DOHH2 (cell line): ENCODE measurements around the gene TPRA1.

Experiments
- H3F3A ChIP-seq: fragments of 200-600 bp; sonication (generic), shearing (Covaris generic); 2 replicates; pipeline ENCODE4 v1.6.0; 2016; ENCODE audit warnings: antibody characterized with exemption, mild to moderate bottlenecking; ENCODE audit not compliant: control insufficient read depth, insufficient read depth
- H3K27ac ChIP-seq: fragments of 200-600 bp; sonication (generic); 2 replicates; pipeline ENCODE4 v1.5.1; 2014; ENCODE audit warnings: low read depth, mild to moderate bottlenecking, low read length, moderate library complexity
- H3K27me3 ChIP-seq: fragments of 200-600 bp; sonication (generic); 2 replicates; pipeline ENCODE4 v1.6.1; 2014; ENCODE audit warnings: mild to moderate bottlenecking, low read length, mixed read lengths; ENCODE audit not compliant: control insufficient read depth
- H3K36me3 ChIP-seq: fragments of 200-600 bp; sonication (generic); 2 replicates; pipeline ENCODE4 v1.6.1; 2014; ENCODE audit warnings: mild to moderate bottlenecking, low read length, moderate library complexity, mixed read lengths; ENCODE audit not compliant: control insufficient read depth
- H3K4me1 ChIP-seq: fragments of 200-600 bp; sonication (generic); 2 replicates; pipeline ENCODE4 v1.6.1; 2014; ENCODE audit warnings: mild to moderate bottlenecking, low read length, mixed read lengths; ENCODE audit not compliant: control insufficient read depth
- H3K4me2 ChIP-seq: fragments of 200-600 bp; sonication (generic); 2 replicates; pipeline ENCODE4 v1.6.0; 2014; ENCODE audit warnings: mild to moderate bottlenecking, low read length, moderate library complexity
- H3K4me3 ChIP-seq: fragments of 200-600 bp; sonication (generic); 2 replicates; pipeline ENCODE4 v1.5.1; 2014; ENCODE audit warnings: mild to moderate bottlenecking, low read length, mixed read lengths
- H3K79me2 ChIP-seq: fragments of 200-600 bp; sonication (generic); 2 replicates; pipeline ENCODE4 v1.6.1; 2014; ENCODE audit warnings: mild to moderate bottlenecking, low read length, mixed read lengths; ENCODE audit not compliant: control insufficient read depth
- H3K9me2 ChIP-seq: fragments of 200-600 bp; sonication (generic); replicated peaks from 2 replicates; pipeline ENCODE4 v1.6.1; 2014; ENCODE audit warnings: mild to moderate bottlenecking, low read length, mixed read lengths; ENCODE audit not compliant: control insufficient read depth
- H3K9me3 ChIP-seq: fragments of 200-600 bp; sonication (generic); 2 replicates; pipeline ENCODE4 v1.6.1; 2014; ENCODE audit warnings: antibody characterized with exemption, low read length, mixed read lengths; ENCODE audit not compliant: control insufficient read depth, insufficient read depth
- H4K20me1 ChIP-seq: fragments of 200-600 bp; sonication (generic); 2 replicates; pipeline ENCODE4 v1.6.0; 2014; ENCODE audit warnings: low read depth, mild to moderate bottlenecking, antibody characterized with exemption, low read length, moderate library complexity; ENCODE audit not compliant: control insufficient read depth, insufficient read depth
- EZH2phosphoT487 ChIP-seq: fragments of 200-600 bp; sonication (generic); IDR thresholded peaks from 2 replicates; pipeline ENCODE4 v1.6.1; 2017; ENCODE audit warnings: borderline replicate concordance, mild to moderate bottlenecking, antibody characterized with exemption, low read length, moderate library complexity, mixed read lengths
- TF ChIP-seq, protein P1 (sequence below): fragments of 200-600 bp; sonication (generic); IDR thresholded peaks from one replicate; pipeline ENCODE4 v1.5.1; 2014; ENCODE audit warnings: antibody characterized with exemption, mild to moderate bottlenecking, low read depth, low read length; ENCODE audit not compliant: poor library complexity, severe bottlenecking

Gene TPRA1

DNA sequence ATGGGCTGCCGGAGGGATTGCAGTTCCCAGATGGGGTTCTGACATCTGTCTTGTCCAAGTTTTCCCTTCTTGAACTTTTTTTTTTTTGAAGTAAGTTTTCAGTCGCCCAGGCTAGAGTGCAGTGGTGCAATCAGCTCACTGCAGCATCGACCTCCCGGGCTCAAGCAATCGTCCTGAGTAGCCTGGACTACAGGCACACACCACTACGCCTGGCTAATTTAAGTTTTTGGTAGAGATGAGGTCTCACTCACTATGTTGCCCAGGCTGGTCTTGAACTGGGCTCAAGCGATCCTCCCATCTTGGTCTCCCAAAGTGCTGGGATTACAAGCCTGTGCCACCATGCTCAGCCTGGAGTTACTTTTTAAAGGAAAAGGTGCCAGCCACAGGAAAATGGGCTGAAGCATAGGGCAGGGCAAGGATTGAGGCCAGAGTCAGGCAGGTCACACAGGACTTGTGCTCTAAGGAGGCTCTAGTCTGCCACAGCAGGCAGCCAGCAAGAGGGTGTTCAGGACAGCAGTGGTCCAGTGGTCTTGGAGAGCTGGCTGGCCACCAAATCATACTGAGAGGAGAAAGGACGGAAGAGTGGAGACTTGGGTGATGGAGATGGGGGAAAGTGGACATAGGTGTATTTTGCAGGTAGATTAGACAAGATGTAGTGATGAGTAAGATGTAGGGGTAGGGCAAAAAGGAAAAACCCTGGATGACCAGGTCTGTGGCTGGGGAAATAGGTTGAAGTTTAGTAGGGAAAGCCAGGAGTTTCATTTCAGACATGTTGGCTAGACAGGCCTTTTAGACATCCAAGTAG is 32.4 kb upstream of the TPRA1 start:
- H3K4me2 ChIP-seq, result no peak overlapping the region
- peaks cover 9% of the 10 kb centered on the region for H3F3A ChIP-seq
- no peak overlapping the region for H3K27ac ChIP-seq
- no peaks in the 10 kb centered on the region for H3K79me2 ChIP-seq
- no peak overlapping the region for H3K4me3 ChIP-seq
- H3K36me3 ChIP-seq, result peaks cover 51% of the 10 kb centered on the region
- H3K27me3 ChIP-seq, result no peaks in the 10 kb centered on the region
- no peaks in the 10 kb centered on the region for H4K20me1 ChIP-seq
- TF ChIP-seq, protein P1, sequence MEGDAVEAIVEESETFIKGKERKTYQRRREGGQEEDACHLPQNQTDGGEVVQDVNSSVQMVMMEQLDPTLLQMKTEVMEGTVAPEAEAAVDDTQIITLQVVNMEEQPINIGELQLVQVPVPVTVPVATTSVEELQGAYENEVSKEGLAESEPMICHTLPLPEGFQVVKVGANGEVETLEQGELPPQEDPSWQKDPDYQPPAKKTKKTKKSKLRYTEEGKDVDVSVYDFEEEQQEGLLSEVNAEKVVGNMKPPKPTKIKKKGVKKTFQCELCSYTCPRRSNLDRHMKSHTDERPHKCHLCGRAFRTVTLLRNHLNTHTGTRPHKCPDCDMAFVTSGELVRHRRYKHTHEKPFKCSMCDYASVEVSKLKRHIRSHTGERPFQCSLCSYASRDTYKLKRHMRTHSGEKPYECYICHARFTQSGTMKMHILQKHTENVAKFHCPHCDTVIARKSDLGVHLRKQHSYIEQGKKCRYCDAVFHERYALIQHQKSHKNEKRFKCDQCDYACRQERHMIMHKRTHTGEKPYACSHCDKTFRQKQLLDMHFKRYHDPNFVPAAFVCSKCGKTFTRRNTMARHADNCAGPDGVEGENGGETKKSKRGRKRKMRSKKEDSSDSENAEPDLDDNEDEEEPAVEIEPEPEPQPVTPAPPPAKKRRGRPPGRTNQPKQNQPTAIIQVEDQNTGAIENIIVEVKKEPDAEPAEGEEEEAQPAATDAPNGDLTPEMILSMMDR, result no peak
- no peak for TF ChIP-seq EZH2phosphoT487
- peaks cover 20% of the 10 kb centered on the region for H3K4me1 ChIP-seq
- H3K9me2 ChIP-seq, result no peaks in the 10 kb centered on the region
- H3K9me3 ChIP-seq, result no peaks in the 10 kb centered on the region

DNA sequence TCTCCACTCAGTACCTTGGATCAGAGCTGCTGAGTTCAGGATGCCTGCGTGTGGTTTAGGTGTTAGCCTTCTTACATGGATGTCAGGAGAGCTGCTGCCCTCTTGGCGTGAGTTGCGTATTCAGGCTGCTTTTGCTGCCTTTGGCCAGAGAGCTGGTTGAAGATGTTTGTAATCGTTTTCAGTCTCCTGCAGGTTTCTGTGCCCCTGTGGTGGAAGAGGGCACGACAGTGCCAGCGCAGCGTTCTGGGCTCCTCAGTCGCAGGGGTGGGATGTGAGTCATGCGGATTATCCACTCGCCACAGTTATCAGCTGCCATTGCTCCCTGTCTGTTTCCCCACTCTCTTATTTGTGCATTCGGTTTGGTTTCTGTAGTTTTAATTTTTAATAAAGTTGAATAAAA is 31.5 kb upstream of the TPRA1 start:
- Histone ChIP-seq H3K4me3 (no peak overlapping the region), H3K27me3 (no peaks in the 10 kb centered on the region), H3K9me2 (no peaks in the 10 kb centered on the region), H4K20me1 (no peaks in the 10 kb centered on the region), H3K9me3 (no peaks in the 10 kb centered on the region), H3K27ac (no peak overlapping the region), H3K4me1 (peaks cover 19% of the 10 kb centered on the region), H3K4me2 (no peak overlapping the region), H3F3A (peaks cover 5% of the 10 kb centered on the region), H3K36me3 (peaks cover 61% of the 10 kb centered on the region), H3K79me2 (no peaks in the 10 kb centered on the region)
- TF ChIP-seq, protein P1, result no peak
- no peak for TF ChIP-seq EZH2phosphoT487

DNA sequence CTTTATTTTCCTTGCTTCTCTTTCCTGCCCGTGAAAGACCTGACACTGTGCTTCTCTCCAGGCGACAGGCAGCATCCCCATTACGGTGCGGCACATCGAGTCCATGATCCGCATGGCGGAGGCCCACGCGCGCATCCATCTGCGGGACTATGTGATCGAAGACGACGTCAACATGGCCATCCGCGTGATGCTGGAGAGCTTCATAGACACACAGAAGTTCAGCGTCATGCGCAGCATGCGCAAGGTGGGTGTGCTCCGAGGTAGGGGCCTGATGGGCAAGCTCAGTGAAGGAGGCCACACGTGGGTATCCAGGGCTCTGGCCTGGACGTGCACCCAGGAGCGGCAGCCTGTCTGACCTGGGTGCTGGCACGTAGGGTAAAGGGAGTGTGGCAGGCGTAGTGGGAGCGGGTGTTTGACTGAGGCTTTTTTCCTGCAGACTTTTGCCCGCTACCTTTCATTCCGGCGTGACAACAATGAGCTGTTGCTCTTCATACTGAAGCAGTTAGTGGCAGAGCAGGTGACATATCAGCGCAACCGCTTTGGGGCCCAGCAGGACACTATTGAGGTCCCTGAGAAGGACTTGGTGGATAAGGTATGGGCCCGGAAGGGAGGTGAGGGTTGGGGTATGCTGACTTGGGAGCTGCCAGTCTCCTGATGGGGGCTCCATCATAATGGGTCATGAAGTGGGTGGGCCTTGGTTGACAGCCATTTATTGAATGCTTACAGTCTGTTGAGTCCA is 30.3 kb upstream of the TPRA1 start:
- H3K9me3 ChIP-seq, result no peaks in the 10 kb centered on the region
- peaks cover 5% of the 10 kb centered on the region; the same call in 1 of the 2 replicates for H3F3A ChIP-seq
- no peak overlapping the region for H3K27ac ChIP-seq
- peaks cover 7% of the 10 kb centered on the region for H3K4me1 ChIP-seq
- H3K27me3 ChIP-seq, result no peaks in the 10 kb centered on the region
- H4K20me1 ChIP-seq, result no peaks in the 10 kb centered on the region
- H3K4me3 ChIP-seq, result no peak overlapping the region
- no peaks in the 10 kb centered on the region for H3K79me2 ChIP-seq
- peaks cover 73% of the 10 kb centered on the region for H3K36me3 ChIP-seq
- H3K4me2 ChIP-seq, result no peak overlapping the region
- TF ChIP-seq, protein P1, result no peak
- TF ChIP-seq EZH2phosphoT487, result no peak
- H3K9me2 ChIP-seq, result no peaks in the 10 kb centered on the region
